HEK293T (cell line): ENCODE data around the gene SMAD3.

Source experiments
- CTCF ChIA-PET: fragments of 350-600 bp; formaldehyde crosslinking; extraction: SDS; loops from one replicate; lab custom pipeline; 2021; ENCODE audit warnings: antibody characterized with exemption, inconsistent platforms; lab: Yijun Ruan, JAX
- POLR2A ChIA-PET: fragments of 350-600 bp; formaldehyde crosslinking; extraction: SDS; loops from one replicate; lab custom pipeline; 2020; ENCODE audit warnings: antibody characterized with exemption, inconsistent platforms; lab: Yijun Ruan, JAX
- DNase-seq: peaks from one replicate; pipeline ENCODE4 v3.0.0; 2012; ENCODE audit warnings: mixed read lengths; ENCODE audit errors: extremely low spot score
- ARNT ChIP-seq: fragments of 450-650 bp; IDR thresholded peaks from 2 replicates; pipeline ENCODE4 v1.6.1; 2017; ENCODE audit warnings: mild to moderate bottlenecking
- BHLHE40 ChIP-seq: fragments of 450-650 bp; IDR thresholded peaks from 2 replicates; pipeline ENCODE4 v1.6.1; 2016; ENCODE audit warnings: mild to moderate bottlenecking, moderate library complexity, borderline replicate concordance
- CTBP1 ChIP-seq: fragments of 450-650 bp; IDR thresholded peaks from 2 replicates; pipeline ENCODE4 v1.6.1; 2016; ENCODE audit warnings: borderline replicate concordance
- ELF4 ChIP-seq: fragments of 450-650 bp; IDR thresholded peaks from 2 replicates; pipeline ENCODE4 v1.6.1; 2017; ENCODE audit warnings: antibody characterized with exemption
- FOXA1 ChIP-seq: fragments of 450-650 bp; IDR thresholded peaks from 2 replicates; pipeline ENCODE4 v1.6.1; 2016; ENCODE audit warnings: mild to moderate bottlenecking
- FOXK2 ChIP-seq: fragments of 450-650 bp; IDR thresholded peaks from 2 replicates; pipeline ENCODE4 v1.6.1; 2016; ENCODE audit warnings: mild to moderate bottlenecking
- FOXM1 ChIP-seq: fragments of 450-650 bp; IDR thresholded peaks from 2 replicates; pipeline ENCODE4 v1.6.1; 2017; ENCODE audit warnings: mild to moderate bottlenecking, borderline replicate concordance
- HDGF ChIP-seq: fragments of 450-650 bp; IDR thresholded peaks from 2 replicates; pipeline ENCODE4 v1.6.1; 2017; ENCODE audit warnings: antibody characterized with exemption, borderline replicate concordance
- L3MBTL2 ChIP-seq: fragments of 450-650 bp; conservative IDR thresholded peaks from 2 replicates; pipeline ENCODE4 v1.6.1; 2016; ENCODE audit warnings: mild to moderate bottlenecking
- LEF1 ChIP-seq: fragments of 450-650 bp; IDR thresholded peaks from 2 replicates; pipeline ENCODE4 v1.6.1; 2017; ENCODE audit warnings: mild to moderate bottlenecking, borderline replicate concordance
- NFRKB ChIP-seq: fragments of 450-650 bp; IDR thresholded peaks from 2 replicates; pipeline ENCODE4 v1.6.1; 2016; ENCODE audit warnings: mild to moderate bottlenecking, moderate library complexity
- SP1 ChIP-seq: fragments of 450-650 bp; IDR thresholded peaks from 2 replicates; pipeline ENCODE4 v1.6.1; 2017
- SUZ12 ChIP-seq: fragments of 450-650 bp; IDR thresholded peaks from 2 replicates; pipeline ENCODE4 v1.6.1; 2016; ENCODE audit warnings: mild to moderate bottlenecking
- TARDBP ChIP-seq: fragments of 450-650 bp; IDR thresholded peaks from 2 replicates; pipeline ENCODE4 v1.6.1; 2016
- ZNF384 ChIP-seq: fragments of 450-650 bp; IDR thresholded peaks from 2 replicates; pipeline ENCODE4 v1.6.1; 2016
- TF ChIP-seq, protein P1 (sequence below): fragments of 450-650 bp; IDR thresholded peaks from 2 replicates; pipeline ENCODE4 v1.6.1; 2016

SMAD3 gene

DNA sequence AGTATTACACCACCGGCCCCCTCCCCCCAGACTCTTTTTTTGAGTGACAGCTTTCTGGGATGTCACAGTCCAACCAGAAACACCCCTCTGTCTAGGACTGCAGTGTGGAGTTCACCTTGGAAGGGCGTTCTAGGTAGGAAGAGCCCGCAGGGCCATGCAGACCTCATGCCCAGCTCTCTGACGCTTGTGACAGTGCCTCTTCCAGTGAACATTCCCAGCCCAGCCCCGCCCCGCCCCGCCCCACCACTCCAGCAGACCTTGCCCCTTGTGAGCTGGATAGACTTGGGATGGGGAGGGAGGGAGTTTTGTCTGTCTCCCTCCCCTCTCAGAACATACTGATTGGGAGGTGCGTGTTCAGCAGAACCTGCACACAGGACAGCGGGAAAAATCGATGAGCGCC lies 125.4 kb downstream of the SMAD3 start:
- TF ChIP-seq HDGF: no peak
- TF ChIP-seq BHLHE40: no peak
- TF ChIP-seq LEF1: no peak
- TF ChIP-seq FOXM1: no peak
- TF ChIP-seq ZNF384: no peak
- no peak for TF ChIP-seq FOXK2
- TF ChIP-seq SP1: no peak
- TF ChIP-seq ELF4: no peak
- TF ChIP-seq CTBP1: no peak
- no peak for TF ChIP-seq FOXA1
- DNase-seq: no peak
- ChIA-PET CTCF (no interaction called here), POLR2A (no interaction called here)

GRCh38 chr15:67192185-67192820 lies 126.9 kb downstream of the SMAD3 start:
- ChIA-PET POLR2A (no interaction called here), CTCF (interaction anchor here (0.6 kb wide), 1 partner anchor 9 kb away, joined by 3 read pairs; no protein-coding TSS in a partner anchor)
- TF ChIP-seq HDGF: no peak
- no peak for DNase-seq

- ChIA-PET POLR2A (no interaction called here), CTCF (interaction anchor here (0.6 kb wide), 1 partner anchor 8 kb away, joined by 3 read pairs; no protein-coding TSS in a partner anchor)
- TF ChIP-seq ZNF384 (peak; percentile 53), BHLHE40 (no peak)
- DNase-seq: no peak
These were observed 128.0 kb downstream of the SMAD3 start for GRCh38 chr15:67193223-67193990.

- TF ChIP-seq CTBP1: no peak
- TF ChIP-seq ZNF384: no peak
- no peak for TF ChIP-seq NFRKB
- TF ChIP-seq SP1: no peak
- TF ChIP-seq FOXM1: no peak
- no peak for TF ChIP-seq SUZ12
- TF ChIP-seq FOXK2: no peak
- TF ChIP-seq TARDBP: no peak
- TF ChIP-seq, protein P1, sequence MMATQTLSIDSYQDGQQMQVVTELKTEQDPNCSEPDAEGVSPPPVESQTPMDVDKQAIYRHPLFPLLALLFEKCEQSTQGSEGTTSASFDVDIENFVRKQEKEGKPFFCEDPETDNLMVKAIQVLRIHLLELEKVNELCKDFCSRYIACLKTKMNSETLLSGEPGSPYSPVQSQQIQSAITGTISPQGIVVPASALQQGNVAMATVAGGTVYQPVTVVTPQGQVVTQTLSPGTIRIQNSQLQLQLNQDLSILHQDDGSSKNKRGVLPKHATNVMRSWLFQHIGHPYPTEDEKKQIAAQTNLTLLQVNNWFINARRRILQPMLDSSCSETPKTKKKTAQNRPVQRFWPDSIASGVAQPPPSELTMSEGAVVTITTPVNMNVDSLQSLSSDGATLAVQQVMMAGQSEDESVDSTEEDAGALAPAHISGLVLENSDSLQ: no peak
- TF ChIP-seq FOXA1: no peak
- no peak for TF ChIP-seq HDGF
- TF ChIP-seq BHLHE40: no peak
- TF ChIP-seq ARNT: no peak
- TF ChIP-seq ELF4: no peak
- TF ChIP-seq LEF1: no peak
- TF ChIP-seq L3MBTL2: no peak
- ChIA-PET CTCF (interaction anchor here (0.7 kb wide), 1 partner anchor 482 kb away, joined by 3 read pairs; no protein-coding TSS in a partner anchor), POLR2A (no interaction called here)
- no peak for DNase-seq
These were observed 129.0 kb downstream of the SMAD3 start for GRCh38 chr15:67194171-67195114.

- TF ChIP-seq L3MBTL2: no peak
- no peak for TF ChIP-seq NFRKB
- TF ChIP-seq, protein P1: no peak
- TF ChIP-seq FOXA1: no peak
- TF ChIP-seq FOXK2: no peak
- TF ChIP-seq SUZ12: no peak
- no peak for DNase-seq
- ChIA-PET CTCF (no interaction called here), POLR2A (no interaction called here)
These were observed 129.9 kb downstream of the SMAD3 start for GRCh38 chr15:67195305-67195704.

- ChIA-PET POLR2A (interaction anchor here (0.6 to 1.1 kb wide), 2 partner anchors 20 to 132 kb away, joined by 3 read pairs; no protein-coding TSS in a partner anchor), CTCF (no interaction called here)
- DNase-seq: no peak
- no peak for TF ChIP-seq FOXM1
- TF ChIP-seq TARDBP: no peak
- TF ChIP-seq ELF4: no peak
- no peak for TF ChIP-seq L3MBTL2
- no peak for TF ChIP-seq ZNF384
- TF ChIP-seq FOXK2: no peak
- TF ChIP-seq BHLHE40: no peak
- no peak for TF ChIP-seq SUZ12
- no peak for TF ChIP-seq NFRKB
- TF ChIP-seq FOXA1: no peak
- TF ChIP-seq CTBP1: no peak
- TF ChIP-seq, protein P1: no peak
- TF ChIP-seq ARNT: no peak
- no peak for TF ChIP-seq HDGF
- TF ChIP-seq SP1: no peak
- no peak for TF ChIP-seq LEF1
These were observed 130.8 kb downstream of the SMAD3 start for GRCh38 chr15:67196222-67196621.
